HL-60/S4 treated with retinoic acid at 250 ng/mL for 4 days and 3 days (cell line): ENCODE data around the gene KIRREL3.

ENCODE experiments used
- in situ Hi-C: fragments of 300-500 bp; cut with MboI; formaldehyde crosslinking; loops from 2 replicates; pipeline ENCODE4 v1.7.0; 2022; ENCODE audit warnings: low sequenced_read_pairs

Gene KIRREL3

GRCh38 chr11:126997641-126998040, 2.9 kb downstream of the KIRREL3 start:
- in situ Hi-C loops = loop anchor here (25.0 kb wide), 2 partner anchors 560 to 685 kb away; partner anchors contain the start of gene DCPS

GRCh38 chr11:126997196-126997595, 3.4 kb downstream of the KIRREL3 start:
- in situ Hi-C loops = loop anchor here (25.0 kb wide), 2 partner anchors 560 to 685 kb away; partner anchors contain the start of gene DCPS

- in situ Hi-C loops = loop anchor here (25.0 kb wide), 2 partner anchors 559 to 684 kb away; partner anchors contain the start of gene DCPS
These were observed 4.3 kb downstream of the KIRREL3 start for GRCh38 chr11:126996036-126996804.

- in situ Hi-C loops = loop anchor here (25.0 kb wide), 2 partner anchors 556 to 681 kb away; partner anchors contain the start of gene DCPS
These were observed 7.0 kb downstream of the KIRREL3 start for GRCh38 chr11:126993599-126993998.

GRCh38 chr11:126992804-126993111, 7.8 kb downstream of the KIRREL3 start:
- in situ Hi-C loops = loop anchor here (25.0 kb wide), 2 partner anchors 555 to 680 kb away; partner anchors contain the start of gene DCPS

GRCh38 chr11:126992065-126992803, 8.3 kb downstream of the KIRREL3 start:
- in situ Hi-C loops = loop anchor here (25.0 kb wide), 2 partner anchors 555 to 680 kb away; partner anchors contain the start of gene DCPS

- in situ Hi-C loops = loop anchor here (25.0 kb wide), 2 partner anchors 554 to 679 kb away; partner anchors contain the start of gene DCPS
These were observed 9.0 kb downstream of the KIRREL3 start for GRCh38 chr11:126991596-126991995.

GRCh38 chr11:126990716-126991480, 9.7 kb downstream of the KIRREL3 start:
- in situ Hi-C loops = loop anchor here (25.0 kb wide), 2 partner anchors 554 to 679 kb away; partner anchors contain the start of gene DCPS

GRCh38 chr11:126989942-126990715, 10.4 kb downstream of the KIRREL3 start:
- in situ Hi-C loops = loop anchor here (25.0 kb wide), 2 partner anchors 553 to 678 kb away; partner anchors contain the start of gene DCPS

GRCh38 chr11:126988655-126989054, 11.9 kb downstream of the KIRREL3 start:
- in situ Hi-C loops = loop anchor here (25.0 kb wide), 2 partner anchors 551 to 676 kb away; partner anchors contain the start of gene DCPS

GRCh38 chr11:126981635-126982034, 18.9 kb downstream of the KIRREL3 start:
- in situ Hi-C loops = loop anchor here (25.0 kb wide), 2 partner anchors 544 to 669 kb away; partner anchors contain the start of gene DCPS

GRCh38 chr11:126978911-126979310, 21.7 kb downstream of the KIRREL3 start:
- in situ Hi-C loops = loop anchor here (25.0 kb wide), 2 partner anchors 542 to 667 kb away; partner anchors contain the start of gene DCPS

- in situ Hi-C loops = loop anchor here (25.0 kb wide), 2 partner anchors 541 to 666 kb away; partner anchors contain the start of gene DCPS
These were observed 22.4 kb downstream of the KIRREL3 start for GRCh38 chr11:126978165-126978564.

- in situ Hi-C loops = no loop called here
These were observed 27.5 kb downstream of the KIRREL3 start for GRCh38 chr11:126973051-126973450.

- in situ Hi-C loops = no loop called here
These were observed 29.3 kb downstream of the KIRREL3 start for GRCh38 chr11:126971305-126971704.

GRCh38 chr11:126969865-126970479, 30.6 kb downstream of the KIRREL3 start:
- in situ Hi-C loops = no loop called here

- in situ Hi-C loops = no loop called here
These were observed 31.7 kb downstream of the KIRREL3 start for GRCh38 chr11:126968915-126969314.

- in situ Hi-C loops = no loop called here
These were observed 35.2 kb downstream of the KIRREL3 start for GRCh38 chr11:126965331-126965730.
